Measurements from ENCODE around the gene DOCK2. TPM values are rescaled to one million over a fixed set of nuclear protein-coding genes. Genes with fewer than 3 reads are reported as not detected.

DOCK2 gene
- total and polyA plus RNA-seq, 2 donors (not counting 1 experiment from before 2014, with no cell fraction given), result 112 to 330 TPM

DNA sequence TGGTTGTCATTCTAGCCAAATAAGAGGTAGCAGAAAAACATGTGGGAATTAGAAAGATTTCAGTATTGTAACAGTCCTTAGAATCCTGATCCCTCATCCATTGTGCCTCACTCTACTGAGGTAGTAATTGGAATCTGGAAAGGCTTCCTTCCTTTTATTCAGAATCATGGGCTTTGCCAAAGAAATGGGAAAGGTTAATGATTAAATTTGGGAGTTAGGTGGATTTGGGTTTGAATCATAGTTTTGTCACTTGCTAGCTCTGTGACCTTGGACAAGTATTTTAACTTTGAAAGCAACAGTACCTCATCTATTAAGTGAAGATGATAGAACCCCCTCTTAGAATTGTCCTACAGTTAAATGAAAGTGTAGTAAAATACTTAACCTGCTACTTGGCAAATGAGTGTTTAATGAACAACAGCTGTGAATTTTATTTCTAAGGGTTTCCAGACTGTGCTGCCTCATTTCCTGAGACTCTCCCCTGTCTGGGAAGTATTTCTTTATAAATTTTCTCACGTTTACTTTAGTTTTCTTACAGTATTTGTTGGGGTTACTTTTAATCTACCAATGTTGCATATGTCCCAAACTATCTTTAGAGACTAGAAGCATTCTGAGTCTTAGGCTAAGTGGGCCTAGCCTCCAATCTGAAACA is 41.8 kb upstream of the DOCK2 start:
- intact Hi-C loops (cut with micrococcal nuclease), result no loop called here
- Histone ChIP-seq H3K4me2 (replicated peaks; ENCODE audit: low read depth, low read length, poor library complexity, severe bottlenecking) (no peak overlapping the region), H3K4me1 (ENCODE audit: control insufficient read depth in 2 of 2, insufficient read depth in 2 of 2, low read length in 2 of 2) (no peaks in the 10 kb centered on the region), H3K27ac (ENCODE audit: low read length in 2 of 2) (no peak overlapping the region), H3K36me3 (replicated peaks in 1 of 2; ENCODE audit: control extremely low read depth in 1 of 2, control insufficient read depth in 1 of 2, extremely low read depth in 1 of 2, insufficient read depth in 2 of 2, low read length in 1 of 2) (peaks cover 2 to 52% of the 10 kb centered on the region in 2 experiments), H3K9me3 (ENCODE audit: control extremely low read depth in 1 of 3, control insufficient read depth in 2 of 3, insufficient read depth in 1 of 3, low read length in 2 of 3) (no peaks in the 10 kb centered on the region), H3K4me3 (ENCODE audit: control extremely low read depth in 1 of 5, extremely low read depth in 1 of 5, insufficient read depth in 1 of 5, low read depth in 2 of 5, low read length in 4 of 5) (no peak overlapping the region), H3K9ac (ENCODE audit: low read length) (no peak overlapping the region), H3K79me2 (ENCODE audit: control insufficient read depth, insufficient read depth, low read length) (no peaks in the 10 kb centered on the region), H4K20me1 (ENCODE audit: control insufficient read depth, insufficient read depth, low read length, poor library complexity, severe bottlenecking) (no peaks in the 10 kb centered on the region), H3K27me3 (replicated peaks in 1 of 4; ENCODE audit: control extremely low read depth in 1 of 4, control insufficient read depth in 3 of 4, insufficient read depth in 4 of 4, low read length in 3 of 4) (no peaks in the 10 kb centered on the region), H2AFZ (ENCODE audit: insufficient read depth, low read depth, low read length, poor library complexity, severe bottlenecking) (no peak overlapping the region)
- H3K27ac Mint-ChIP-seq, result no peak overlapping the region
- POLR2A ChIA-PET, result no interaction called here
- no peaks in the 10 kb centered on the region for H3K4me1 Mint-ChIP-seq
- H3K4me3 Mint-ChIP-seq, result no peak overlapping the region
- CTCF ChIA-PET, result no interaction called here
- no peak for DNase-seq
- no peak for TF ChIP-seq EZH2 (IDR thresholded peaks at IDR 0.05; ENCODE audit: borderline replicate concordance, insufficient read depth, low read depth, low read length, poor library complexity, severe bottlenecking)
- TF ChIP-seq, protein P1, sequence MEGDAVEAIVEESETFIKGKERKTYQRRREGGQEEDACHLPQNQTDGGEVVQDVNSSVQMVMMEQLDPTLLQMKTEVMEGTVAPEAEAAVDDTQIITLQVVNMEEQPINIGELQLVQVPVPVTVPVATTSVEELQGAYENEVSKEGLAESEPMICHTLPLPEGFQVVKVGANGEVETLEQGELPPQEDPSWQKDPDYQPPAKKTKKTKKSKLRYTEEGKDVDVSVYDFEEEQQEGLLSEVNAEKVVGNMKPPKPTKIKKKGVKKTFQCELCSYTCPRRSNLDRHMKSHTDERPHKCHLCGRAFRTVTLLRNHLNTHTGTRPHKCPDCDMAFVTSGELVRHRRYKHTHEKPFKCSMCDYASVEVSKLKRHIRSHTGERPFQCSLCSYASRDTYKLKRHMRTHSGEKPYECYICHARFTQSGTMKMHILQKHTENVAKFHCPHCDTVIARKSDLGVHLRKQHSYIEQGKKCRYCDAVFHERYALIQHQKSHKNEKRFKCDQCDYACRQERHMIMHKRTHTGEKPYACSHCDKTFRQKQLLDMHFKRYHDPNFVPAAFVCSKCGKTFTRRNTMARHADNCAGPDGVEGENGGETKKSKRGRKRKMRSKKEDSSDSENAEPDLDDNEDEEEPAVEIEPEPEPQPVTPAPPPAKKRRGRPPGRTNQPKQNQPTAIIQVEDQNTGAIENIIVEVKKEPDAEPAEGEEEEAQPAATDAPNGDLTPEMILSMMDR (IDR thresholded peaks at IDR 0.05), result no peak
- ATAC-seq (ENCODE audit: low read depth), result no peak
- H3K9me3 Mint-ChIP-seq (ENCODE audit: insufficient read depth), result no peaks in the 10 kb centered on the region
- H3K27me3 Mint-ChIP-seq, result no peaks in the 10 kb centered on the region
- no CpG with 5 or more reads among the region's 1 CpG for WGBS (ENCODE audit: insufficient coverage)

- intact Hi-C loops (cut with micrococcal nuclease), result no loop called here
- ChIA-PET CTCF (no interaction called here), POLR2A (no interaction called here)
- H3K27me3 ChIP-seq (replicated peaks in 1 of 4; ENCODE audit: control extremely low read depth in 1 of 4, control insufficient read depth in 3 of 4, insufficient read depth in 4 of 4, low read length in 3 of 4), result no peaks in the 10 kb centered on the region
- ATAC-seq (ENCODE audit: low read depth) (no peak), DNase-seq (no peak)
- H3K4me3 ChIP-seq (ENCODE audit: control extremely low read depth in 1 of 5, extremely low read depth in 1 of 5, insufficient read depth in 1 of 5, low read depth in 2 of 5, low read length in 4 of 5), result no peak overlapping the region
- H3K4me1 ChIP-seq (ENCODE audit: control insufficient read depth in 2 of 2, insufficient read depth in 2 of 2, low read length in 2 of 2), result no peaks in the 10 kb centered on the region
- Mint-ChIP-seq H3K4me1 (no peaks in the 10 kb centered on the region), H3K4me3 (no peak overlapping the region), H3K27ac (no peak overlapping the region), H3K9me3 (ENCODE audit: insufficient read depth) (no peaks in the 10 kb centered on the region), H3K27me3 (no peaks in the 10 kb centered on the region)
- no peak overlapping the region for H2AFZ ChIP-seq (ENCODE audit: insufficient read depth, low read depth, low read length, poor library complexity, severe bottlenecking)
- no peaks in the 10 kb centered on the region for H3K79me2 ChIP-seq (ENCODE audit: control insufficient read depth, insufficient read depth, low read length)
- H3K4me2 ChIP-seq (replicated peaks; ENCODE audit: low read depth, low read length, poor library complexity, severe bottlenecking), result no peak overlapping the region
- H3K36me3 ChIP-seq (replicated peaks in 1 of 2; ENCODE audit: control extremely low read depth in 1 of 2, control insufficient read depth in 1 of 2, extremely low read depth in 1 of 2, insufficient read depth in 2 of 2, low read length in 1 of 2), result peaks cover 4 to 43% of the 10 kb centered on the region in 2 experiments
- H3K9me3 ChIP-seq (ENCODE audit: control extremely low read depth in 1 of 3, control insufficient read depth in 2 of 3, insufficient read depth in 1 of 3, low read length in 2 of 3), result no peaks in the 10 kb centered on the region
- TF ChIP-seq, protein P1 (IDR thresholded peaks at IDR 0.05), result no peak
- no peak for TF ChIP-seq EZH2 (IDR thresholded peaks at IDR 0.05; ENCODE audit: borderline replicate concordance, insufficient read depth, low read depth, low read length, poor library complexity, severe bottlenecking)
- H3K27ac ChIP-seq (ENCODE audit: low read length in 2 of 2), result no peak overlapping the region
- H4K20me1 ChIP-seq (ENCODE audit: control insufficient read depth, insufficient read depth, low read length, poor library complexity, severe bottlenecking), result no peaks in the 10 kb centered on the region
- WGBS (ENCODE audit: insufficient coverage), result 93% methylated on average over 3 of the region's 4 CpGs
- H3K9ac ChIP-seq (ENCODE audit: low read length), result no peak overlapping the region
Observed at GRCh38 chr5:169599451-169599850, 37.6 kb upstream of the DOCK2 start.
